ENCODE data around the gene CLCN3.
A peak's percentile ranks its signal among the peaks of the same experiment; 100 is the strongest.
"Not testable (repeated sequence)": the region's sequence is repeated elsewhere in the genome, so short reads cannot be mapped to it uniquely, and the experiment has no call there.

Gene CLCN3

DNA sequence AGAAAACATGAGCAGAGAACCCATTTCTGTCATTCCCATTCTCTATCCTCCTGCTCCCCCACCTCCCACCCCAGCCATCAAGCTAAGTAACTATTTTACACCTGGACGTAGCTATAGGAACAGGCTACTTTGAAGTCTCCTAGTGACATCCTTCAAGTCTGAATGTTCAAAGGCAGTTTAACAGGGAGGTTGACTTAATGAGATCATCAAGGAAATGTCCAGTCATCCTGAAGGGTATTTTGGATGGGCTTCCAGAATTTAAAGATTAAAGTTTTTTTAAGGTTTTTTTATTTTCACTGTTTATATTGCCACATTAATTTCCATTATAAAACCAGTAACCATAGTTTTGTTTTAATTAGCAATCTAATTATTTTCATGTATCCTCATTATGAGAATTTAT lies 96.3 kb downstream of the CLCN3 start:
- DNase-seq = no peak

DNA sequence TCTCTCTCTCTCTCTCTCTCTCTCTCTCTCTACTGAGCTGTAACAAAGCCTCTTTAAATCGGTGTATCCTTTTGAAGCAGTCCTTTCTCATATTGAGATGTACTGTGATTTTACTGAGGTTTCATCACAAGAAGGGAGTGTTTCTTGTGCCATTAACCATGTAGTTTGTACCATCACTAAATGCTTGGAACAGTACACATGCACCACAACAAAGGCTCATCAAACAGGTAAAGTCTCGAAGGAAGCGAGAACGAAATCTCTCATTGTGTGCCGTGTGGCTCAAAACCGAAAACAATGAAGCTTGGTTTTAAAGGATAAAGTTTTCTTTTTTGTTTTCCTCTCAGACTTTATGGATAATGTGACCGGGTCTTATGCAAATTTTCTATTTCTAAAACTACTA lies 100.2 kb downstream of the CLCN3 start:
- no peak for DNase-seq

DNA sequence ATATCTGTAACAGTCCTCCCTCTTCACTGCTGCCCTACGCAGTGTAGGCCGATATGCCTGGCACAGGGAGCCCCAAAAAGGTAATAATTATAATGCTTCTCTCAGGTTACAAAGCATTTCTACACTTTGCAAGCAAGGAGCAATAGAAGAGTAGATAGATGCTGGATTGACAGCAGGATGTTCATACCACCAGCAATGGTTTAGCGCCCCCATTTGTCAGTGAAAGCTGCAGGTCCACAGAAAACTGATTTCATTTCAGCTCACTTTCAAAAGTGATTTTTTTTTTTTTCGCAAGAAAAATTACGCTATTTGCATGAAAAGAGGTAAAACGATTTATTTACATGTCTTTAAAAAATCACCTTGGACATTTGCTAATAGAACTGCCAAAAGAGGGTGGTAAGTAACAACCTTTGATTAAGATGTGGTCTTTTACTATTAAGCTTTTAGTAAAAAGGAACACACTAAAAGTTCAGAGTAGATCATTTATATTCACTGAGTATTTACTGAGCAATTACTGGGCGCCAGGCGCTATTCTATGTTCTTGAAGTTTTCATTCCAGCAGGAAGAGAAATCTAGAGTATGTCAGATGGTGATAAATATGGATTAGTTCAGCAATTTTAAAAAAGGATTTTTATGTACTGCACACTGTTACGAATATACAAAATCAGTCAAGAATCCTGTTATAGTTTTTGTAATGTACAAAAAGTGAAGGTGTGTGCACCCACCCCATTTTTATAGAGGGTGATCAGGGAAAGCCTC lies 103.0 kb downstream of the CLCN3 start:
- DNase-seq = peak; percentile 8

DNA sequence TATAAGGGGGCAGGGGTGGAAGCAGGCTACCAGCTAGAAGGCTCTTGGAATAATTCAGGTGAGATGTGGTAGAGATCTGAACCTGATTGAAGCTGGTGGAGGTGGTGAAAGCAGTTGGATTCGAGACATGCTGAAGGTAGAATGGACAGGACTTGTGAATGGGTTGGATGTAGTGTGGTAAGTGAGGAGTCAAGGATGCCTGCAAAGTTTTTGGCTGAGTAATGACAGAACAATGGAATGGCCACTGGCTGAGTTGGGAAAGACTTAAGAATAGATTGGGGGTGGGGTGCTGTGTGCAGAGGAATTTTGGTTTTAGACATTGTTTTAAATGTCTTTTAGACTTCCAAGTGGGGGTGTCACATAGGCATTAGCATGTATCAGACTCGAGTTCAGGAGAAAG lies 103.9 kb downstream of the CLCN3 start:
- DNase-seq = no peak

DNA sequence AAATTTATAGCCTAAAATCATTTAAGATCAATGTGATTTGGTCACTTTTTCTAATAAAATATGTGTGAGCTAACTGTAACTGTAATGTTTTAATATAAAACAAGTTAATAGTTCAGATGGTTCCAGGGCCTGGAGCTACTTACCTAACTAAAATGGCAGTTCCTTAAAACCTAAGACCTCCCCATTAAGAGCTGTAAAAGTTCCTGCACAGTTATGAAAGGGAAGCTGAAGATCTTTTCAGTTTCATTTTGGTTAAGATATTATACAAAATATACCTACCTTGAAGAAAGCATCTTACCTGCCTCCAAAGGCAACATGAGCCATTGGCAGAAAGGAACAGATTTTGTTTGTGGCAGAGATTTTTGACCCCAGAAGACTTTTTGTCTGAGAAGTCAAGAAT lies 107.2 kb downstream of the CLCN3 start:
- DNase-seq = no peak

DNA sequence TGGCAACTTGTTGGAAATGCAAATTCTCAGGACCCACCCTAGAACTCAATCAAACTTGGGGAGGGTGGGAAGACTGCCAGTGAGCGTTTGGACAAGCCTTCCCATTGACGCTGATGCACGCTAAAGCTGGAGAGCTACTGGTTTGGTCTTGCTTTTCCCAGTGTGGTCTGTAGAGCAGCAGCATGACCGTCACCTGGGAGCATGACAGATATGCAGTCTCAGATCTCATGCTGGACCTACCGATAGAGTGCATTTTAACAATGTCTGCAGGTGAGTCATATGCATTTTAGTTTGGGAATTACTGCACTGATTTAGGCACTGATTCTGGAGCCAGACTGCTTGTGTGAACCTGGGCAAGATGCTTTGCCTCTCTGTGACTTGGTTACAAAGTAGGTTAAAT lies 110.2 kb downstream of the CLCN3 start:
- no peak for DNase-seq

DNA sequence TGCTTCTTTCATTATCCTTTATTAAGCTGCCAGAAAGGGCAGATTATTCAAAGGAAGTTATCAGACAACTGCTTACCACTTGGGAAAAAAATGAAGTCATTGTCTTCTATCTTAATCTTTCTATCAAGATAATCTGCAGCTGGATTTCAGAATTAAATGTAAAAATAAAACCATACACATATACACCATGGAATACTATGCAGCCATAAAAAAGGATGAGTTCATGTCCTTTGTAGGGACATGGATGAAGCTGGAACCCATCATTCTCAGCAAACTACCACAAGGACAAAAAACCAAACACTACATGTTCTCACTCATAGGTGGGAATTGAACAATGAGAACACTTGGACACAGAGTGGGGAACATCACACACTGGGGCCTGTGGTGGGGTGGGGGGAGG lies 118.2 kb downstream of the CLCN3 start:
- not testable (repeated sequence) for DNase-seq

DNA sequence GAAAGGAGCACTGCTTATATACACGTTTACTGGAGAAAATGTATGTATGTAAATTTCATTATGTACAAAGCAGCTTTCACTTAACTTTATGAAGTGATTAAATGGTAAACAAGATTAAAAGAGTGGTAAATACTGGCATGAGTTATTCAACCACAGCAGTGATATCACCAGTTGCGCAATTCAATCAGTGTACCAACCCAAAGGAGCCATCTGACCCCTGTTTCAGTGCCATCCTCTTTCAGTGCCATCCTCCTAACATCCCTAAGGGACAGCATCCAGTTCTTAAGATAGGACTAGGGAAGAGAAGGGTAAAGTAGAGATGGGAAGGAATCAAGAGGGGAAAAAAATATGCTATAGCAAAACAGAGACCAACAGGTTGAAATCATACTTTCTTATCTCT lies 121.2 kb downstream of the CLCN3 start:
- no peak for DNase-seq

DNA sequence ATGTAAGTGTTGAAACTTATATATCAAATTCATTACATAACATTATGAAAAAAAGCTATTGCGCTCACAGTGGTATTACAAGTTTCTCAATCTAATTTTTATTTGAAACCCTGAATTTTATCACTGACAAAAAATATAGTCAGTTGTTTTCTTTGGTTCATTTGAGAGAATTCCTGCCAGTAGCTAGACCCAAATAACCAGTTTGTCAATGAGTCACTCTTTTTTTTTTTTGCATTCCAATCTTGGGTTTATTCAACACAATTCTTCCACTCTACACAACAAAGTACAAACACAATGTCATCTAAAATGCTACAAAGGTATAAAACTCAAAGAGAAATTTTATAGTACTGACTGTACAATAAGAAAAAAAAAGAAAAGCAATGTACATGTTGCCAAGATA lies 124.2 kb downstream of the CLCN3 start:
- no peak for DNase-seq

DNA sequence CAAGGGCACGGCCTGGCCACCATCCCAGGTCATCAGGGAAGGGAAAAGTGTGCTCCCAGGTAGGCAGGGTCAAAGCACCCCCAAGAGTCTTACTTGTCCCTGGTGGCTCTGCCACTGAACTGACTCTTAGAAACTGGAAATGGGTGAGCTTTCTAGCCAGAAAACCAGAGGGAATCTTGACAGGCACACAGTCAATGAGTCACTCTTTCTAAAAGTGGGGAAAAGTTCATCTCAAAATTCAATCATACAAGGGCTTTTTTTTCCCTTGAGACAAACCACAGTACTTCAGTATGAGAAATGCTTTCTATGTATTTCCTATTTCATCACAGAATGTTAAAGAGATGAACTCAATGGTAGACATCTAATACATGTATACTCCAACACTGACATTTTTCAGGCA lies 124.9 kb downstream of the CLCN3 start:
- no peak for DNase-seq

DNA sequence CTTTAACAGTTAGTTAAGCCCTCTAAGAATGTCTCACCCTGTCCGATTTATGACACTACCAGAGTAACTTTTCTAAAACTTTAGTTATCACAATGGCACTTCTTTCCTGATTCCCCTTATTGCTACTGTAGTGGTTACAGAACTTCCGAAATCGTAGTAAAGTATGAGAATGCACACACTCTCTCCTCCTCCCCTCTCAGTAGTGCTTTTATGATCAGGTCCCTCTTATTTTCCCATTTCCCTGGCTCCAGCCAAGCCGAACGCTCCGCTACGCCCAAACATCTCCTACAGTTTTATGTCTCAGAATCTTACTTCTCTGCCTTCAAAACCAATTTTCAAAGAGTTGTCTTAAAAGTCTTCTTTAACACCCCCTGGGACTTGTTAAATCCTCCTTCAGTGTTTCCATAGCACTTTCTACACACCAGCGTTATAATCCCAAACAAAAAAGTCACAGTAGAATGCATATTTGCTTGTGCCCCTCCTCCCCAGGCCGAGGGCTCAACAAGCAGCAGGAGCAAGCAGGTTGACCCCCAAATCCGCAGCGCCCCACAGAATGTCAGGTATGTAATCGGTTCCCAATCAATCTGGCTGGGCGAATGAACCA lies 136.7 kb downstream of the CLCN3 start:
- DNase-seq = no peak

DNA sequence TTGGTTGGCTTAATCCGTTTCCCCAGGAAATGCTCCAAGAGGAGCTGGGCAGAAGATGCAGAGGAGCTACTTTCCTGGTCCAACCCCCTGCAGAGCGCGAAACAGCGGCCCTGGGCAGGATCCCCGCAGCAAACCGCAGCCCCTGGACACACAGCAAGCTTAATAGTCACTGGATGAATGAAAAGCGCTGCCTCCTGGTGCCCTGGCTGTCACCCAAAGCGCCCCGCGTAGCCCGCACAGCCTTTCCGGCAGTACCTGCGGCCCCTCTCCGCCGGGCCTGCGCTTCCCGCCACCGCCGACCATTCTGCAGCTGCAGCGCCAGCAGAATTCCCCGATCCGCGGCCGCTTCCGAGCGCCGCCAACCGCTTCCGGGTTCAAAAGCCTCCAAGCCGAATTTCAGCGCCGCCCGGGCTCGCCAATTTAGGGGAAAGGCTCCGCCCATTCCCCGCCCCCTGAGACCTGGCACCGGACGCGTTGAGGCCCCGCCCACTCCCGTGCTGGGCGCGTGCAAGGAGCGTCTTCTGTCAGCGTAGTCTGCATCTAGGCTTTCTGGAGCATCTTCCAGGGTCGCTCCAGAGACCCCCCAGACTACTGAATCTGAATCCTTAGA lies 137.3 kb downstream of the CLCN3 start, which contains the start of gene HPF1:
Gene HPF1 (minus strand): TSS at position 370 of the 610 bp plus-strand sequence. CDS start 67 bp downstream, at position 303.
- peak; percentile 94 for DNase-seq

DNA sequence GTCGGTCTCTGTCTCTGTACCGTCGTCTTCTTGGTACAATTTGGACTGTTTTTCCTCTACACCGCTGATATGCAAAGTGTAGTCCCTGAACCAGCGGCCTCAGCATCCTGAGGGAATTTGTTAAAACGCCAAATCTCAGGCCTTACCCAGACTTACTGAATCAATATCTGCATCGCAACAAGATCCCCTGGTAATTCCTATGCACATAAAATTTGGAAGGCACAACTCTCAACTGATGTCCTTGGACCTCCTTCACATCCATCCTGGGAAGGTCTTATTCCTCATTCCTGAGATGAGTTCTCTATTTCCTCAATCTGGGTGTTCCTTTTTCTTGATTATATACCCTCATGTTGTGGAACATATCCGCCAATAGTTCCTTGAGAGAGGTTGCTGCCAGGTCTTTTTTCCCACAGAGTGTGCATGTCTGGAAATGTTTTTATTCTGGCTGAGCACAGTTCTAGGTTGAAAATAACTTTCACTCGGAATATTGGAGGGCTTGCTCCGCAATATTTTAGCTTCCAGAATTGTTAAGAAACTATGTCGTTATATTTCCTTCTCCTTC lies 138.1 kb downstream of the CLCN3 start:
- no peak for DNase-seq

DNA sequence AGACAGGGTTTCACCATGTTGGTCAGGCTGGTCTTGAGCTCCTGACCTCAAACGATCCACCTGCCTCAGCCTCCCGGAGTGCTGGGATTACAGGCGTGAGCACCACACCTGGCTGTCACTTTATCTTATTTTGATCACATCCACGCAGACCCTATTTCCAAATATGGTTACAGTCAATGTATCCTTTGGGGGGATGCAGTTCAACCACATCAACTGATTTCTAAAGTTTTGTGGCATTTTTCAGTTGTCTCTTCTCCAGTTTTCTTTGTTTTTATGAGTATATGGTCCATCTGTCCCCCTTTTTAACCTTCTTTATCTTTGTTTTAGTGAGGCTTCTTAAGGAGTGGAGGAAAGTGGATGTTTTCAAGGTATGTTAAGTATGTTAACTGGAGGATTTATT lies 141.5 kb downstream of the CLCN3 start:
- no peak for DNase-seq

DNA sequence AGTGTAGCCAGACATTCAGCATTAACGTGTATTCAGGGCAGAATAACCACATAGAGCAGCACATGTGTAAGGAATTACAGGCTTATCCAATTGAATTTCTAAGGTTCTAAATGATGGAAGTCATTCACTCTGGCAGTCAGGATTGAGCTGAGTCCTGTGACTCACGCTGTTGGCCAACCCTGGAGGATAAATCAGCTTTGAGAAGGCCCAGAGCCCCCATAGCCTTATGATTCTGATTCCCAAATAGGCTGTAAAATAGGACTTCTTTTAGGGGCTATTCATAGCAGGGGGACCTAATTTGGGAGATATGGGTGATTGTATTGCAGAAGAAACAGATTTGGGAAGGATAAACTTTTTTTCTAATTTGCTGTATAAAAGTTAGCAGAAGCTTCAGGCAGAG lies 145.5 kb downstream of the CLCN3 start:
- DNase-seq = no peak

DNA sequence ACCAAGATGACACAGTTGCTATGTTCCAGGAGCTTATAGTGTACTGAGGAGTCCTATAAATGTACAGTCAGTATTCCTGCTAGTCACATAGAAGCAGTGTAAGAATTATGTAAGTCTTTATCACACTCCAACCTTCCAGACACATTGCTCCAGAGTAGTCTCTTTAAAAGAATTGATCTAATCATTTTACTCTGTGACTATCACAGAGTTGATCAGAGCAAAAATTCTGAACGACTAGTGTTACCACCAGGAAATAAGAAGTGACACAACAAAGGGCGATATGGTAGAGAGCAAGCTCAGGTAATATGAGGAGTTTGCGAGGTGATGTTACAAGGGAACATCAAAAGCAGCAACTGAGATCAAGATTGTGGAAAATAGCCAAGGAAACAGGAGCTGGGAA lies 146.4 kb downstream of the CLCN3 start:
- no peak for DNase-seq

DNA sequence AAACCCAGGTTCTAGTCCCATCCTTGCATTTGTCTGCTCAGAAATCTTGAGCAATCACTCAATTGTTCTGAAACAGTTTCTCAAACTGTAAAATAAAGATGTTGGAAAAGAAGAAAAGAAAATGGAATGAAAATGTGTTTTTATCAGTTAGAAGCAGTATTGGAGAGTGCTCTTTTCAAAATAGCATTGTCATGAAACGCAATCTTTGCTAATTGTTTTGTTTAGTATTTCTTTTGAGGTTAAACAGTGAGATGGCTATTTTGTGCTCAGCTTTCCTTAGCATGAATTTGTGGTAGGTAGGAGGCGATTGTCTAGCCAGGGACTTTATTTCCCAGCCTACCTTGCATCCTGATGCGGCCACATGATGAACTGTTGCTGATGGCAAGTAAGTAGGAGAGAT lies 148.0 kb downstream of the CLCN3 start:
- DNase-seq = no peak

DNA sequence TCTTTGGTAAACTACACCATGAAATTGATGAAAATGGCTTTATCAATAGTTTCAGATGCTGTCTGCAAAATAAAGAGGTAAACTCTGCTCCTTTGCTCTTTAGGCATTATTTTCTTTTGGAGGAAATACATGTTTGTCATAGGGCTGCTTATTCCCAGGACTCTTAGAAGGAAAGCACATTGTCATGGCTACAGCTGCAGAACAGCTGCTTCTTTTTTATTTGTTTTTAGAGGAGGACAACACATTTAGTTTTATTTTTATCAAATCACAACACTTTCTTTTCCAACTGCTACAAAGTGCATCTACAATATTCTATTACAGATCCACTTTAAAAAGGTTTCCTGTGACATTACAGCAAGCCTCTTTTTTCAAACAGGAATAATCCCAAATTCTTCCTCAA lies 150.0 kb downstream of the CLCN3 start:
- no peak for DNase-seq

DNA sequence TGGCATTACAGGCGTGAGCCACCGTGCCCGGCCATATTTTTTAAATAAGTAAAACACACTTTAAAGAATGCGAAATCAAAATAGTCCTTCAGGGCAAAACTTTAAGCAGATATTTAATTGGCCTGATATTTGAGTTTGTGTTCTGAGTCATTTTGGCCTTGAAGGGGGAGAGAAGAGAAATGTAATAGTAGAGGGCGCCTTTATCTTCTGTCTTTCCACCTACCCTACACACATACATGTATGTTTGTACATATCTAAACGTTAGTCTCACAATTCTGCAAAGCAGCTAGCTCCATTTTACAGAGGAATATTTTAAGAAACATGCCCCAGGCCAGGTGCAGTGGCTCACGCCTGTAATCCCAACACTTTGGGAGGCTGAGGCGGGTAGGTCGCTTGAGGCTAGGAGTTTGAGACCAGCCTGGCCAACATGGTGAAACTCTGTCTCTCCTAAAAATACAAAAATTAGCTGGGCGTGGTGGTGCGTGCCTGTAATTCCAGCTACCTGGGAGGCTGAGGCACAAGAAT lies 151.2 kb downstream of the CLCN3 start:
- not testable (repeated sequence) for DNase-seq
